ENCODE data around the gene CENPA. TPM values are rescaled to one million over a fixed set of nuclear protein-coding genes. Genes with fewer than 3 reads are reported as not detected.

CENPA gene
- total RNA-seq, 1 experiment from 2014 or later, result 45.8 TPM

DNA sequence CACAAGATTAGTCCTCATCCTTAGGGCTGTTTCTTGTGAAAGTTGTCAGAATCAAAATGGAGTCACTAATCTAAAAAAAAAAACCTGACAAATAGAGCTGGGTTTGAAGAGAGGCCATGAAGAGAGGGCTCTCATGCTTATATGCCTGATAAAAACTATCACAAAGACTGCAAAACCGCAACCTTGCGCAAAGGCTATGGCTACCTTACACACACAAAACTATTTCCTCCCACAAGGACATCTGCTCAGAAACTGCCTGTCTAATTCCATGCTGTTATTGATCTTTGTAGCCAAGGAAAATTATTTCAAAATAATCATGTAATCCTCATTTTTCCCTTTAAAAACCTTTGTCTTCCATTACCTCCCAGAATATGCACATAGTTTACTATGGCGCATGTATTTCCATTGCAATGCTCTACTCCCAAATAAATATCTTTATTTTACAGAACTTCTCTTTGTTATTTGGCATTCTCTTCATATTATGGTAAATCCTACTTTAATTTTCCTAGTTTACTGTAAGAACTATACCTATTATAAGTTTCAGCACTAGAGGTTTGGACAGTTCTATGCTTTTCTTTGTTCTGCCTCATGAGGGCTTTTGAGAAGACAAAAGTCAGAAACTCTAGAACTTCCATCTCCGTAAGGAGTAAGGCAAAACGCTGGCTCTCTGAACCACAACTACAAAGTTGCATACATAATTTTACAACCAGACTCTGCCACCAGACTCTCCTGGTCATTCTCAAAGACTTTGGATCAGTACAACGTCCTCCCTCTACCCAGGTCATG lies 52.5 kb downstream of the CENPA start (continued):
- no peak for TF ChIP-seq SP1 (IDR thresholded peaks at IDR 0.05; ENCODE audit: low read depth)
- TF ChIP-seq JUND (IDR thresholded peaks at IDR 0.05), result no peak

- Histone ChIP-seq H3K4me1 (ENCODE audit: control insufficient read depth in 1 of 2, insufficient read depth in 2 of 2, low read length in 2 of 2) (peaks cover 0 to 2% of the 10 kb centered on the region in 2 experiments; a peak in 2 of 4 replicates), H3K9me3 (ENCODE audit: control insufficient read depth in 1 of 2, insufficient read depth in 1 of 2, low read depth in 1 of 2, low read length in 2 of 2) (no peaks in the 10 kb centered on the region), H4K20me1 (ENCODE audit: insufficient read depth) (no peaks in the 10 kb centered on the region), H3K9me2 (ENCODE audit: insufficient read depth) (no peaks in the 10 kb centered on the region), H3K36me3 (ENCODE audit: control insufficient read depth in 1 of 2, insufficient read depth in 2 of 2, low read length in 2 of 2) (no peaks in the 10 kb centered on the region), H3K4me3 (replicated peaks in 1 of 2; ENCODE audit: low read depth in 1 of 2, low read length in 2 of 2) (no peak overlapping the region), H3K79me2 (ENCODE audit: insufficient read depth, low read length) (no peaks in the 10 kb centered on the region), H3K27me3 (ENCODE audit: insufficient read depth, low read length) (peaks cover 26% of the 10 kb centered on the region), H3K4me2 (ENCODE audit: low read length) (no peak overlapping the region), H3K9ac (ENCODE audit: low read length) (no peak overlapping the region), H3K27ac (ENCODE audit: low read depth, low read length) (no peak overlapping the region), H2AFZ (ENCODE audit: low read depth, low read length, poor library complexity, severe bottlenecking) (no peak overlapping the region)
- peak; percentile 51 for TF ChIP-seq RAD21 (IDR thresholded peaks at IDR 0.05; ENCODE audit: low read depth)
- TF ChIP-seq, protein P1, sequence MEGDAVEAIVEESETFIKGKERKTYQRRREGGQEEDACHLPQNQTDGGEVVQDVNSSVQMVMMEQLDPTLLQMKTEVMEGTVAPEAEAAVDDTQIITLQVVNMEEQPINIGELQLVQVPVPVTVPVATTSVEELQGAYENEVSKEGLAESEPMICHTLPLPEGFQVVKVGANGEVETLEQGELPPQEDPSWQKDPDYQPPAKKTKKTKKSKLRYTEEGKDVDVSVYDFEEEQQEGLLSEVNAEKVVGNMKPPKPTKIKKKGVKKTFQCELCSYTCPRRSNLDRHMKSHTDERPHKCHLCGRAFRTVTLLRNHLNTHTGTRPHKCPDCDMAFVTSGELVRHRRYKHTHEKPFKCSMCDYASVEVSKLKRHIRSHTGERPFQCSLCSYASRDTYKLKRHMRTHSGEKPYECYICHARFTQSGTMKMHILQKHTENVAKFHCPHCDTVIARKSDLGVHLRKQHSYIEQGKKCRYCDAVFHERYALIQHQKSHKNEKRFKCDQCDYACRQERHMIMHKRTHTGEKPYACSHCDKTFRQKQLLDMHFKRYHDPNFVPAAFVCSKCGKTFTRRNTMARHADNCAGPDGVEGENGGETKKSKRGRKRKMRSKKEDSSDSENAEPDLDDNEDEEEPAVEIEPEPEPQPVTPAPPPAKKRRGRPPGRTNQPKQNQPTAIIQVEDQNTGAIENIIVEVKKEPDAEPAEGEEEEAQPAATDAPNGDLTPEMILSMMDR (IDR thresholded peaks at IDR 0.05 in 2 of 3, conservative IDR thresholded peaks at IDR 0.05 in 1 of 3; ENCODE audit: borderline replicate concordance in 1 of 3, insufficient read depth in 1 of 3, low read depth in 2 of 3, low read length in 2 of 3), result peak in 2 of 3 experiments; percentile 29 to 42; a peak in 3 of 6 replicates
- TF ChIP-seq EGR1 (IDR thresholded peaks at IDR 0.05; ENCODE audit: low read depth), result no peak
- ATAC-seq, result peak; percentile 93
- BruUV-seq (replicated peaks), result no TSS peak
- intact Hi-C loops (cut with micrococcal nuclease), result loop anchor here (5.0 kb wide), 1 partner anchor 234 kb away; no protein-coding TSS in a partner anchor
- ChIA-PET POLR2A (interaction anchor here (1.4 kb wide), 1 partner anchor 82 kb away, joined by 3 read pairs; no protein-coding TSS in a partner anchor), CTCF (interaction anchor here (0.7 kb wide), 1 partner anchor 66 kb away, joined by 3 read pairs; no protein-coding TSS in a partner anchor), RAD21 (ENCODE audit: low non-redundant PET in 1 of 2, low total read pairs in 2 of 2, uncharacterized antibody in 2 of 2, unreplicated experiment in 2 of 2) (no interaction called here)
- DNase-seq (ENCODE audit: low read depth, low spot score), result peak; percentile 15
Observed at GRCh38 chr2:26840937-26841610, 55.2 kb downstream of the CENPA start.

Measured in HCT116 (cell line).